Astrocyte of the hippocampus (primary cell): ENCODE results near the gene DISC1.
"Not testable (repeated sequence)": the region's sequence is repeated elsewhere in the genome, so short reads cannot be mapped to it uniquely, and the experiment has no call there.

ENCODE experiments used
- DNase-seq: peaks from one replicate; pipeline ENCODE4 v3.0.0; 2011; ENCODE audit warnings: low read depth, low spot score

The DISC1 gene

DNA sequence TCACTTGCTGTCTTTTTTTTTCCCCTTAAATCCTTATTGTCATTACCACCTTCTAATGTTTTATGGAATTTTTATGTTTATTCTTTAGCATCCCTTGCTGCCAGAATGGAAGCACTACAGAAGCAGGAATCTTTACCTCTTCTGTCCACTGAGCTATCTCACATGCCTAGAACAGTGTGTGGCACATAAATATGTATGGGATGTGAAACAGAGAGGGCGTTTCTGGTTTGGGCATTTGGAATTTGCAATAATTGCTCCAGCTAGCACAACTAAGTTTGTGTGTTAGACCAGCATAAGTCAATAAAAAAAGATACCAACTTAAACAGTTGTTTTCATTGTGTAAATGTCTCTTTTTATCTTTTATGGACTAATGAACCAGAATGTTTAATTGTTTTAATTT, 330.8 kb downstream of the DISC1 start:
- no peak for DNase-seq

DNA sequence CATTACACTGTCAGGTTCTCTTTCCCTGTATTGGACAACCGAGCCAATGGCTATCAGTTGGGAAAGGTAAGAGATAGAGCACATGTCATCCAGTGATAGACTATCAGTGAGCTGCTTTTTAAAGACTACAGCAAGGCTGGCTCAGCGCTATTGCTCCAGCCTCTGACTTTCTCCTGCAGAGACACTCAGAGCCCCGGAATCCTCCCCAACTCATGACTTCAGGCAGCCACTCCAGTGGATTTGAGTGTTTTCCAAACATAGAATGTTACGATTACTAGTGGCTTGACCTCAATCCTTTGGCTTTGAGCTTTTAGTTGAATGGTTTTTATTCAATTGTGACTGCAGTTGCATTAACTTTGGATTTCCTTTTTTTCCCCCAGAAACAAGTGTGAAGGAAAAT, 331.9 kb downstream of the DISC1 start:
- no peak for DNase-seq

DNA sequence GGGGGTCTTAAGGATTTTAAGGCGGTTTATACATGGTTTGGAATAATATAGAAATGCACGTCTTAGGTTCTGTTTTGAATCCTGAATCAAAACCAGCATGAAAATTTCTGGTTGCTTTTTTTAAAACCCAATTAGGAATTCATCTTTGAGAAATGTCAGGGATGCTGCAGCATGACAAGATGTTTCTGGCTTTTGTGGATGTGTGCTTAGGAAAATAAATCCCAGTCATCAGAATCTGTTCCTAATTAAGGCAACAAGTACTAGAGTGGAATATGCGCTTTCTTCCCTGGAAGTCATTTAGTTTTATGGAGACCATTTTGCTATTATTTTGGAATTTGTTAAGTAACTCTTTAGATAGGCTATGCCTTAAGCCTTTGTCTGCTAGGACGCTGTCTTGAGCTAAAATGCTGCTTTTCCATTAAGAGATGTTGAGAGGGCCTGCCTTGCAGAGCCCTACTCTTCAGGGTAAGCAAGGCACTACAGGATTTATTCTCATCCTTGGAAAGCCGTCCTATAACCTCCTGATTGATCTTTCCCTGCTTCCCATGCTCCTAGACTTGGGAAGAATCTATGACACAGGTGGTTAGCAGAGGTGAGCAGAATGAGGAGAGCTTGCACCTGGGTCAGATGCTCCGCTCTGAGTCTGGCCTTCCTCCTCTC, 332.8 kb downstream of the DISC1 start:
- no peak for DNase-seq

- DNase-seq, result not testable (repeated sequence)
Measured at GRCh38 chr1:231961801-231962200, 335.2 kb downstream of the DISC1 start.

GRCh38 chr1:231962636-231963035, 336.0 kb downstream of the DISC1 start:
- DNase-seq, result no peak

DNA sequence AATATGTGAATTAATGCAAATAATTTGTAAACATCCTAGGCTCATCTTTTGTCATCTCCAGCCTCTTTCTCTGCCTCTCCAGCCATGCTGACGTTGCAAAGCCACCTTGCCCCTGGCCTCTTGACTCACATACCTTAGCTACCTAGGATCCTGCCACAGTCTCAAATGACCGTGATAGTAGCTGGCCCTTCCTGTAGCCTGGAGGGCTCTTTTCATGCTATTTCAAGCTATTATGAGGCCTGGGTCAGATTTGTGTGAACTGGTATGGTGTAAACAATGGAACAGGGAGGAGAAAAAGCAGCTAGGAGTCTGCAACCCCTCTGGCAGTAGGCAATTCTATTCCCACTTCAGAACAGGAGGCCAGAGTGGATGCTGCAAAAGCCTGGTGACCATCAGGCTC, 337.7 kb downstream of the DISC1 start:
- DNase-seq, result no peak

DNA sequence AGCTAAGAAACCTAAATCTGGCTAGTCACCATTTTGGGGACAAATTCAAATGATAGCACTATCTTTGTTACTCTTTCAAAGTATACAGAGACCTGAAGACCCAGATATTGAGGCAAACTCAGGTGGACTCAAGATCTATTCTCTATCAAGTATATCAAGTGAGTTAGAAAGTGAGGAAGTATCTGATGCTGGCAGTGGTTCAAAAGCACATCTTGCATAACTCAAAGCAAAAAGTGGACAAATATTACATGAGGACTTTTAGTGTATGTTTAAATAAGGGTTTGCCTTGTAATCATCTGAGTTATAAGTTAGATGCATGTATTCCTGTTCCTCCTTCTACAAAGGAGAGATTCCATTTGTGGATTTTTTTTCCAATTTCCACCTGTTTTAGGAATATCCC, 338.4 kb downstream of the DISC1 start:
- no peak for DNase-seq

DNA sequence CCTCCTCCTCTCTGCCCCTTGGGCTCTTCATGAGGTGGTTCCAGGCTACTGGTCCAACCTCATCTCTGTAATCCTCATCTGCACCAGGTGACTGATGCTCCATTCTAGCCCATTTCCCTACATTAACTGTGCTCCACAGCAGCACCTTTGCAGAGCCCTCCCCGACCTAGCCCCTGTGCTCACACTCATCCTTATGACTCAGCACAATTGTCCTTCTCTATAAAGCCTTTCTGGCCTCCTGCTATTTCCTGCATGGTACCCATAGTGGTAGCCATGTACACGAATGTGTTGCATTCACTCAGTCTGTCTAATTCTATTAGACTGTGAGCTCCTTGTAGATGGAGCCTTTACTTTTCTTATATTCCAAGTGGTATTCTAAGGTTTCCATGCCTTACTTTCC, 339.0 kb downstream of the DISC1 start:
- DNase-seq, result no peak

GRCh38 chr1:231966983-231967382, 340.4 kb downstream of the DISC1 start:
- no peak for DNase-seq

DNA sequence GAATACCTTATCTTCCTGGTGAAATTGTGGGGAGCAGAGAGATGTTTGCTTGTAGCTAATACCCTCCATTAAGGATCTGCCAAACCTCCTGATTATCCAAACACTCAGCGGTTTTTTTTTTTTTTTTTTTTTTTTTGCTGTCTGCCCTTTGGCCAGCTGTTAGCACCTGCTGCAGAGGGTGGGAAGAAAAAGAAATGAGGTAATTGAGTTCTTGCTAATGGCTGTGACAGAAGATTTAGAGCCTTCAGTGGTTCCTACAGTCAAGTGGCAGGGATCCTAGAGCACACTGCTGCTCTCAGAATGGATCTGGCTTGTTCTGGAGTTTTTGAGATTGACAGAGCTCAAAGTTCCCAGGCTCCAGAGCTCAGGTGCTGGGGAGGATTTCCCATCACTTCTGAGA, 342.5 kb downstream of the DISC1 start:
- no peak for DNase-seq

DNA sequence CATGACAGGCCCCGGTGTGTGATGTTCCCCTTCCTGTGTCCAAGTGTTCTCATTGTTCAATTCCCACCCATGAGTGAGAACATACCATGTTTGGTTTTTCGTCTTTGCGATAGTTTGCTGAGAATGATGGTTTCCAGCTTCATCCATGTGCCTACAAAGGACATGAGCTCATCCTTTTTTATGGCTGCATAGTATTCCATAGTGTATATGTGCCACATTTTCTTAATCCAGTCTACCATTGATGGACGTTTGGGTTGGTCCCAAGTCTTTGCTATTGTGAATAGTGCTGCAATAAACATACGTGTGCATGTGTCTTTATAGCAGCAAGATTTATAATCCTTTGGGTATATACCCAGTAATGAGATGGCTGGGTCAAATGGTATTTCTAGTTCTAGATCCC, 343.2 kb downstream of the DISC1 start:
- not testable (repeated sequence) for DNase-seq

DNA sequence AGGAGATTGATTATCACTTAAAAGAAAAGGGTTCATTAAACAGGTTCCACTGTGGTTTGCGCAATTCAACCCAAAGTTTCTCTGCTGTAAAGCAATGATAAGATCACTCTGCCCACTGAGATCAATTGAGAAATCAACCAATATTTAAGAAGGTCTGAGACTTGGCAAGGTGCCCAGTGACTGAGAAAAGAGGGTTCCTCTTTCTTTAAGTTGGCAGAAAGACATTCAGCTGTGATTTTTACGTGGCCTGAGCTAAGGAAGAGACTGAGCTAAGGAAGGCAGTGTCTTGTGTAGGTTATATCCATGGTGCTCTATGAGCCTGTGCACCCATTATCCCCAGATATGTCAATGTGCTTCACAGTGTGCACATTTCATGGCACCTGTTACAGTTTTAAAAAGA, 344.1 kb downstream of the DISC1 start:
- no peak for DNase-seq

DNA sequence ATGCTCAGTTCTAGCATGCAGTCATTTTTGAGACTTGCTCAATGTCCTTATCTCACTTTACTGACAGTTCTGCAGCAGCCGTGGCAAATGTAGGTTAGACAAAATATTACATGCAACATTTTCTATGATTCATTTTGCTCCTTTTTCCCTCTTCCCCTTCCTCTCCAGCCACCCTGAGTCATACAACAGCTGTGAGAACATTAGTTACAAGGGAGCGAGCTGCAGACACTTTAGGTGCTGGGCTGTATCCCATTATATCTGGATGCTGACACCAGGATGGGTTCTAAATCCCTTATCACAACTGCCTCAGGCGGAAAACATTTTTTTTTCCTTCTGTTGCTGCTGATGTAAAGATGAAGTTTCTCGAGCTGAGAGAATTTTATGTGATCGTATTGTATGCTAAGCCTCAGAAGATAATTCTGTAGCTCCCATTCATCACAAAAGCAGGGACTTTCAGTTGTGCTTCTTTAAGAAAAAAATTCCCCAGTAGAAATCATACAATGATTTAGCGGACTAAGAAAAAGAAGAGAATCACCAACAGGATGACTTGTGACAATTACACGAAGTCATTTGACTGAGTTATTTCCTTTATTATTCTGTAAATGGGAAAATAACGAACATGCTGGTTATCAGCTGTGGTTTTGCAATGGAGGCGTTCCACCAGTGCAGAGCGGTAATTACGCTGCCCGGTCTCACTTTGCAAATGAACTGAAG, 345.0 kb downstream of the DISC1 start:
- no peak for DNase-seq

- no peak for DNase-seq
Measured at GRCh38 chr1:231972111-231972445, 345.5 kb downstream of the DISC1 start.

- no peak for DNase-seq
Measured at GRCh38 chr1:231973830-231974229, 347.2 kb downstream of the DISC1 start.

- DNase-seq, result no peak
Measured at GRCh38 chr1:231976231-231976630, 349.6 kb downstream of the DISC1 start.

GRCh38 chr1:231981675-231982074, 355.1 kb downstream of the DISC1 start:
- DNase-seq, result no peak

- DNase-seq, result no peak
Measured at GRCh38 chr1:231982871-231983587, 356.4 kb downstream of the DISC1 start.

DNA sequence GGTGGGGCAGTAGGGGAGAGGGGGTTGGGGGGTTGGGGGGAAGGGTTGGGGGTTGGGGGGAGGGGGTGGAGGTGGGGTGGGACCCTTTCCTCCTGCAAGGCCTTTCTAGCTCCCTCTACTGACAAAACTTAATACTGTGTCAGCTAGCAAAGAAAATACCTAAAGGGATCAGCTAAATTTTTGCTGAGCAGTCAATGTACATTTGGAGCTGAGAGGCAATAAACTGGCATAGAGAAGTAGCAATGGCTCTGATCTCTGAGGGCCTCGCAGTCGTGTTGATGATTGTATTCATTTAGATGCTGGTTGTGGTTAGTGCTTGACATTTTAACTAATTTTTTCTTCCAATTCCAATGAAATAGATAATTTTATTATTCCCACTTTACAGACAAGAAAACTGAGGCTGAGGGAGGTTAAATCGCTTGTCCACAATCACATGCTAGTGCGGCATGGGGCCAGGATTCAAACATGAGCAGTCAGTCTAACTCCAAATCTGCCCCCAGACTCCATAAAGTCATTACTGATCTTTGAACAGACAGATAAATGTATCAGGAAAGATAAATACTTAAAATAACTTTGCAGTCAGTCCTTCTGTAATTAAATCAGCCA, 357.1 kb downstream of the DISC1 start:
- no peak for DNase-seq

DNA sequence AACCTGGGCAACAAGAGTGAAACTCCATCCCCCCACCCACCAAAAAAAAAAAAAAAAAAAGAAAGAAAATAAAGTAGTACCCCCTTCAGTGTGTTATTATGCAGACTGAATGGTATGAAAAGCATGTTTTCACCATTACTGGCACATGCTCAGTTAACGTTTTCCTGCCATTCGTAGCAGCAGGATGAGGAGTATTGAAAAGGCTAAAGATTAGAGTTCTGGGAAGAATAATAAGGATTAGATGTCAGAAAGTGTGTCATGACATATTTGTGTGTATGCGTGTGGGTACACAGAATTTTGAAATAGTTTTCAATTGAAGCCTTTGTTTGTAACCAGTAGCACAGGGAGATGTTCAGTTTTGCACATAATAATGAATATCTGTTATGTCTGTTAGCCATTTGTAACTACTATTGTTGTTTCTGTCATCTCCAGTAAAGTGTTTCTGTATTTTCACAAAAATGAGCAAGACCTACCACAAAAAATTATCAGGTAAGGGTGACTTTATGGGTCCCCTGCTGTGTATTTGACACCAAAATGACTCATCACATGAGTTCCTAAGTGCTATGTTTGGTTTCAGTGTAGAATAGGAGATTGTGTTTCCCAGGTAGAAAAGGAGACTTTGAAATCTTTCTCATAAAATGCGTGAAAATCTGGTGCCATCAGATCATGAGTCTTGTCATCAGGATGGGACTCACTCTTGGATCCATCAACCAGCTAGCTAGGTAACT, 358.9 kb downstream of the DISC1 start:
- DNase-seq, result no peak

GRCh38 chr1:231986631-231987336, 360.2 kb downstream of the DISC1 start:
- DNase-seq, result peak; percentile 32
